Fibroblast of skin of back (primary cell): ENCODE results near the gene MTA1.

Experiments
- DNase-seq: peaks from one replicate; pipeline ENCODE4 v3.0.0-alpha.2; 2013

MTA1 gene

GRCh38 chr14:105466531-105467248 is 47.1 kb downstream of the MTA1 start:
- no peak for DNase-seq

GRCh38 chr14:105467249-105467941 is 47.8 kb downstream of the MTA1 start:
- no peak for DNase-seq

GRCh38 chr14:105467942-105468471 is 48.4 kb downstream of the MTA1 start:
- no peak for DNase-seq

GRCh38 chr14:105468621-105469241 is 49.1 kb downstream of the MTA1 start:
- DNase-seq: no peak

GRCh38 chr14:105469456-105470349 is 50.1 kb downstream of the MTA1 start:
- DNase-seq: no peak

- no peak for DNase-seq
Measured at GRCh38 chr14:105470350-105471296, 51.0 kb downstream of the MTA1 start.

GRCh38 chr14:105471297-105471821 is 51.7 kb downstream of the MTA1 start:
- no peak for DNase-seq

GRCh38 chr14:105471823-105472485 is 52.3 kb downstream of the MTA1 start:
- DNase-seq: no peak

GRCh38 chr14:105472486-105472991 is 52.9 kb downstream of the MTA1 start:
- no peak for DNase-seq

- no peak for DNase-seq
Measured at GRCh38 chr14:105473033-105473676, 53.5 kb downstream of the MTA1 start.

- peak; percentile 88 for DNase-seq
Measured at GRCh38 chr14:105473677-105474482, 54.3 kb downstream of the MTA1 start.

GRCh38 chr14:105474483-105475268 is 55.0 kb downstream of the MTA1 start, which contains the start of gene CRIP2:
TSS of gene CRIP2 (plus strand) at chr14:105474821. CDS start at chr14:105474863, 42 bp downstream.
- peak; percentile 46 for DNase-seq

- DNase-seq: peak; percentile 40
Measured at GRCh38 chr14:105475269-105476096, 55.9 kb downstream of the MTA1 start.

GRCh38 chr14:105476097-105476830 is 56.6 kb downstream of the MTA1 start:
- no peak for DNase-seq

- DNase-seq: no peak
Measured at GRCh38 chr14:105476831-105477659, 57.4 kb downstream of the MTA1 start.
